Right atrium auricular region (tissue), 2 donors: ENCODE results near the gene TENM4. TPM values are rescaled to one million over a fixed set of nuclear protein-coding genes. Genes with fewer than 3 reads are reported as not detected.
"Not testable (repeated sequence)": the region's sequence is repeated elsewhere in the genome, so short reads cannot be mapped to it uniquely, and the experiment has no call there.

ENCODE experiments used
- DNase-seq: peaks from one replicate; pipeline ENCODE4 v3.0.0-alpha.2; 2019; ENCODE audit warnings: low spot score
- H3K27ac ChIP-seq, 2 donors: fragments of 200-600 bp; sonication (generic); 1 replicate in 1 of 2; 2 replicates in 1 of 2; pipeline ENCODE4 v1.5.1; 2016 to 2019
- H3K27me3 ChIP-seq, 2 donors: fragments of 200-600 bp; sonication (generic); one replicate each; pipeline versions ENCODE4 v1.5.1 to v1.6.0; 2017 to 2019
- H3K36me3 ChIP-seq: fragments of 200-600 bp; sonication (generic); one replicate; pipeline ENCODE4 v1.5.1; 2016
- H3K4me1 ChIP-seq, 2 donors: fragments of 200-600 bp; sonication (generic); one replicate each; pipeline versions ENCODE4 v1.5.1 to v1.6.0; 2017 to 2019
- H3K4me3 ChIP-seq, 2 donors: fragments of 200-600 bp; sonication (generic); 1 replicate in 1 of 2; 2 replicates in 1 of 2; pipeline ENCODE4 v1.5.1; 2017 to 2019; ENCODE audit warnings: mild to moderate bottlenecking in 1 of 2, moderate library complexity in 1 of 2
- H3K9me3 ChIP-seq, 2 donors: fragments of 200-600 bp; sonication (generic); one replicate each; pipeline ENCODE4 v1.5.1; 2019
- total RNA-seq, 2 donors: library from RNA; depleted of rRNA; stranded (reverse); fragments of >200 nt; gene quantifications; one replicate each; pipeline ENCODE4 v1.1.0, GENCODE V29; 2016
- TF ChIP-seq, protein P1 (sequence below), 2 donors: fragments of 200-600 bp; sonication (generic); IDR thresholded peaks; one replicate each; pipeline ENCODE4 v1.5.1; 2019; ENCODE audit warnings: antibody characterized with exemption in 2 of 2

TENM4 gene
- total RNA-seq, 2 donors from 2014 or later, result 0.30 to 0.98 TPM

DNA sequence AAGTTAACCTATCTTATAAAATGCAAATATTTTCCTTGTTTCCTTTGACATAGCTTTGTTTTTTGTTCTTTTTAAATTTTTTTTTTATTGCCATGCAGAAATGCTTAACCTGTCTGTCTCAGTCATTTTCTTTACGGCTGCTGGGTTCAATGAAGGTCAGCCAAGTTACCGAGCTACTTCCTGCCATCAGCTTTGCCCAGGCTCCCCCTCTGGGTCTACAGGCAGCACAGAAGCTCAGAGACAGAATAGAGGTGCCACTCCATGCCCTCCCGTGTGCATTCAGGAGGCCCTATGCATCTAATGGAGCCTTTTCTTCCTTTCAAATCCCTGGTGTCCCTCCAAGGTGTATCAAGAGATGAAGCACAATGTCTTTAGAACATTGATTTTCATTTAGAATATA is 455.2 kb downstream of the TENM4 start:
- TF ChIP-seq, protein P1, sequence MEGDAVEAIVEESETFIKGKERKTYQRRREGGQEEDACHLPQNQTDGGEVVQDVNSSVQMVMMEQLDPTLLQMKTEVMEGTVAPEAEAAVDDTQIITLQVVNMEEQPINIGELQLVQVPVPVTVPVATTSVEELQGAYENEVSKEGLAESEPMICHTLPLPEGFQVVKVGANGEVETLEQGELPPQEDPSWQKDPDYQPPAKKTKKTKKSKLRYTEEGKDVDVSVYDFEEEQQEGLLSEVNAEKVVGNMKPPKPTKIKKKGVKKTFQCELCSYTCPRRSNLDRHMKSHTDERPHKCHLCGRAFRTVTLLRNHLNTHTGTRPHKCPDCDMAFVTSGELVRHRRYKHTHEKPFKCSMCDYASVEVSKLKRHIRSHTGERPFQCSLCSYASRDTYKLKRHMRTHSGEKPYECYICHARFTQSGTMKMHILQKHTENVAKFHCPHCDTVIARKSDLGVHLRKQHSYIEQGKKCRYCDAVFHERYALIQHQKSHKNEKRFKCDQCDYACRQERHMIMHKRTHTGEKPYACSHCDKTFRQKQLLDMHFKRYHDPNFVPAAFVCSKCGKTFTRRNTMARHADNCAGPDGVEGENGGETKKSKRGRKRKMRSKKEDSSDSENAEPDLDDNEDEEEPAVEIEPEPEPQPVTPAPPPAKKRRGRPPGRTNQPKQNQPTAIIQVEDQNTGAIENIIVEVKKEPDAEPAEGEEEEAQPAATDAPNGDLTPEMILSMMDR (IDR thresholded peaks at IDR 0.05), result no peak
- Histone ChIP-seq H3K9me3 (peaks cover 0 to 4% of the 10 kb centered on the region in 2 donors), H3K4me3 (no peak overlapping the region), H3K27ac (no peak overlapping the region), H3K27me3 (no peaks in the 10 kb centered on the region), H3K36me3 (no peaks in the 10 kb centered on the region), H3K4me1 (no peaks in the 10 kb centered on the region)
- no peak for DNase-seq

DNA sequence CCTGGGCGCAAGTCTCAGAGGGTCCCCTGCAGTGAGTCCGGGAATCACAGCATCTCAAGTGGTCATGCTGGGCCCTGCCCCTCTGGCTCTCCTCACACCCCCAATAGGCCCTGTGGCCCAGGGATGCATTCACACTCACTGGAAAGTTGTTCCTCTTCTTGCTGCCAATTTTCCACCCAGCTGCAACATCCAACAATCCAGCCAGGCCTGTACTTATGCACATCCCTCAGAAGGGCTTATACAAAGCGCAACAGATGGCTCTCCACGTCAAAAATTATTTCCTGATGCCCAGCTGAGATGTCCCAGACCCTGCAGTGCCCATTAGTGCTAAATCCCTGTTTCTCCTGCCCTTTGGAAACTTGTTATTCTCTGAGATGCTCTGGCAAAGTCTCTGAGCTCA is 458.4 kb downstream of the TENM4 start:
- Histone ChIP-seq H3K4me1 (no peaks in the 10 kb centered on the region), H3K9me3 (no peaks in the 10 kb centered on the region)
- TF ChIP-seq, protein P1 (IDR thresholded peaks at IDR 0.05), result no peak

DNA sequence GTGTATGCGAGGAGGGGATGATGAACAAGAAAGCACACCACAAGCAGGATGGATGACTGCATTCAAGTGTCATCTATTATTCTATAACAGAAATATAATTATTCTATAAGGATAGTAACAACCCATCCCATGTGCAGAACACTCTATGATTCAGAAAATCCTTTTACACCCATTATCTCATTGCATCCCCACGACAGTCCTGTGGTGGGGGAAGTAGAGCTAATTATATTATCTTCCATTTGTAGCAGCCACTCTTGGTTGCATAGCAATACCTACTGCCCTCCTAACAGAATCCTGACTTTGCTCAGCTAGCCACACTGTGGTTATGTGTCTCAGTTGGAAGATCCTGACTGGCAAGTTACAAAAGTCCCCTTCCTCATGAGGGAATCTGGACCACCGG is 459.7 kb downstream of the TENM4 start:
- no peak for DNase-seq
- TF ChIP-seq, protein P1 (IDR thresholded peaks at IDR 0.05), result no peak
- no peak overlapping the region for H3K4me3 ChIP-seq
- H3K36me3 ChIP-seq, result no peaks in the 10 kb centered on the region
- H3K4me1 ChIP-seq, result no peaks in the 10 kb centered on the region
- H3K27me3 ChIP-seq, result no peaks in the 10 kb centered on the region
- no peak overlapping the region for H3K27ac ChIP-seq
- no peaks in the 10 kb centered on the region for H3K9me3 ChIP-seq

More for the DNA sequence above, 458.4 kb downstream of the TENM4 start:
- Histone ChIP-seq H3K36me3 (no peaks in the 10 kb centered on the region), H3K4me3 (no peak overlapping the region), H3K27me3 (no peaks in the 10 kb centered on the region), H3K27ac (no peak overlapping the region)
- DNase-seq, result no peak

DNA sequence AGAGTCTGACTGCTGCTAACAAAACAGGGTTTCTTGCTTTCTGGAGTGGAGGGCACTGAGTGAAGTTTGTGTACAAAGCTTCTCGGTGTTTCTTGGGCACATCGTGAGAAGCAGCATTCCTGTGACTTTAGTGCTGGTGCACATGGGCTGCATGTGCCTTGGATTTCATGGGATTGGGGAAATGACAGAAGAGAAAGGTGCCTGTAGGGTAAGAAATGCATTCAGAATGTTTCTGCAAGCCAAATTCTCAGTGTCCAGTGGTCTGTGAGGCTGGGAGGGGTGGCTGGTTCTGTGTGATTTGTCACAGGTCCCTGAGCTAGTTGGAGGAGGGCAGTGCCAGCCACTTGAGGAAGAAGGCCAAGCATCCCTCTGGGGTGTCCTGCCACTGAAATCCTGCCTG is 462.0 kb downstream of the TENM4 start:
- Histone ChIP-seq H3K9me3 (no peaks in the 10 kb centered on the region), H3K27me3 (no peaks in the 10 kb centered on the region), H3K27ac (no peak overlapping the region), H3K36me3 (no peaks in the 10 kb centered on the region), H3K4me3 (no peak overlapping the region), H3K4me1 (no peaks in the 10 kb centered on the region)
- TF ChIP-seq, protein P1 (IDR thresholded peaks at IDR 0.05), result no peak
- DNase-seq, result no peak

DNA sequence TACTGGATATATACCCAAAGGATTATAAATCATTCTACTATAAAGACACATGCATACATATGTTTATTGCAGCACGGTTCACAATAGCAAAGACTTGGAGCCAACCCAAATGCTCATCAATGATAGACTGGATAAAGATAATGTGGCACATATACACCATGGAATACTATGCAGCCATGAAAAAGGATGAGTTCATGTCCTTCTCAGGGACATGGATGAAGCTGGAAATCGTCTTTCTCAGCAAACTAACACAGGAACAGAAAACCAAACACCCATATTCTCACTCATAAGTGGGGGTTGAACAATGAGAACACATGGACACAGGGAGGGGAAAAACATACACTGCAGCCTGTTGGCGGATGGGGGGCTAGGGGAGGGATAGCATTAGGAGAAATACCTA is 463.0 kb downstream of the TENM4 start:
- H3K36me3 ChIP-seq, H3K4me1 ChIP-seq, DNase-seq, H3K27me3 ChIP-seq, H3K27ac ChIP-seq, H3K9me3 ChIP-seq, H3K4me3 ChIP-seq: not testable (repeated sequence)

DNA sequence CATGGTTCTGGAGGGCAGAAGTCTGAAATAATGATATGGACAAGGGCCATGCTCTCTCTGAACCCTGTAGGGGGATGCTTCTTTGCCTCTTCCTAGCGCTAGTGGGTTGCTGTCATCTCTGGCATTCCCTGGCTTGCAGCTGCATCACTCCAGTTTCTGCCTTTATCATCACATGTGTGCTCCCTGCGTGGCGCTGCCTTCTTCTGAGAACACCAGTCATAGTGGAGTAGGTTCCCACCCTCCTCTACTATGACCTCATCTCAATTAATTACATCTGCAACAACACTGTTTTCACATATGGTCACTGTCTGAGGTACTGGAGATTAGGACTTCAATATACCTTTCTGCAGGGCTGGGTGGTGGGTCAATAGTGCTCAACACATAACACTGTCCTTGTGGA is 463.8 kb downstream of the TENM4 start:
- Histone ChIP-seq H3K4me3 (no peak overlapping the region), H3K9me3 (no peaks in the 10 kb centered on the region), H3K4me1 (no peaks in the 10 kb centered on the region), H3K36me3 (no peaks in the 10 kb centered on the region), H3K27ac (no peak overlapping the region), H3K27me3 (no peaks in the 10 kb centered on the region)
- no peak for DNase-seq
- TF ChIP-seq, protein P1 (IDR thresholded peaks at IDR 0.05), result no peak
